ENCODE measurements around the gene PCBD1. TPM values are rescaled to one million over a fixed set of nuclear protein-coding genes. Genes with fewer than 3 reads are reported as not detected.

Gene PCBD1
- total RNA-seq, 1 donor = 7.0 TPM

- no peaks in the 10 kb centered on the region for H3K9me3 ChIP-seq (ENCODE audit: low read depth, low read length)
- peaks cover 3% of the 10 kb centered on the region for H3K4me1 ChIP-seq (ENCODE audit: insufficient read depth, low read length)
- H3K4me3 ChIP-seq (ENCODE audit: low read length) = no peak overlapping the region
- H3K27me3 ChIP-seq (ENCODE audit: insufficient read depth, low read length) = no peaks in the 10 kb centered on the region
These were observed 42.5 kb downstream of the PCBD1 start for GRCh38 chr10:70845816-70846215.

- peaks cover 3% of the 10 kb centered on the region for H3K4me1 ChIP-seq (ENCODE audit: insufficient read depth, low read length)
- H3K9me3 ChIP-seq (ENCODE audit: low read depth, low read length) = no peaks in the 10 kb centered on the region
- no peak overlapping the region for H3K4me3 ChIP-seq (ENCODE audit: low read length)
- no peaks in the 10 kb centered on the region for H3K27me3 ChIP-seq (ENCODE audit: insufficient read depth, low read length)
These were observed 43.1 kb downstream of the PCBD1 start for GRCh38 chr10:70845256-70845655.

GRCh38 chr10:70843776-70844489, 44.4 kb downstream of the PCBD1 start:
- Histone ChIP-seq H3K9me3 (ENCODE audit: low read depth, low read length) (no peaks in the 10 kb centered on the region), H3K4me1 (ENCODE audit: insufficient read depth, low read length) (peaks cover 3% of the 10 kb centered on the region), H3K27me3 (ENCODE audit: insufficient read depth, low read length) (no peaks in the 10 kb centered on the region), H3K4me3 (ENCODE audit: low read length) (no peak overlapping the region)

GRCh38 chr10:70843333-70843732, 45.0 kb downstream of the PCBD1 start:
- H3K4me3 ChIP-seq (ENCODE audit: low read length) = no peak overlapping the region
- H3K4me1 ChIP-seq (ENCODE audit: insufficient read depth, low read length) = peaks cover 3% of the 10 kb centered on the region
- H3K27me3 ChIP-seq (ENCODE audit: insufficient read depth, low read length) = no peaks in the 10 kb centered on the region
- H3K9me3 ChIP-seq (ENCODE audit: low read depth, low read length) = no peaks in the 10 kb centered on the region

GRCh38 chr10:70840836-70841235, 47.5 kb downstream of the PCBD1 start:
- peaks cover 3% of the 10 kb centered on the region for H3K4me1 ChIP-seq (ENCODE audit: insufficient read depth, low read length)
- H3K9me3 ChIP-seq (ENCODE audit: low read depth, low read length) = no peaks in the 10 kb centered on the region
- no peaks in the 10 kb centered on the region for H3K27me3 ChIP-seq (ENCODE audit: insufficient read depth, low read length)
- H3K4me3 ChIP-seq (ENCODE audit: low read length) = no peak overlapping the region

- H3K4me1 ChIP-seq (ENCODE audit: insufficient read depth, low read length) = peaks cover 23% of the 10 kb centered on the region
- no peak overlapping the region for H3K4me3 ChIP-seq (ENCODE audit: low read length)
- H3K9me3 ChIP-seq (ENCODE audit: low read depth, low read length) = no peaks in the 10 kb centered on the region
- no peaks in the 10 kb centered on the region for H3K27me3 ChIP-seq (ENCODE audit: insufficient read depth, low read length)
These were observed 50.0 kb downstream of the PCBD1 start for GRCh38 chr10:70838270-70838805.

GRCh38 chr10:70837660-70838059, 50.7 kb downstream of the PCBD1 start:
- peaks cover 30% of the 10 kb centered on the region for H3K4me1 ChIP-seq (ENCODE audit: insufficient read depth, low read length)
- no peaks in the 10 kb centered on the region for H3K27me3 ChIP-seq (ENCODE audit: insufficient read depth, low read length)
- no peak overlapping the region for H3K4me3 ChIP-seq (ENCODE audit: low read length)
- no peaks in the 10 kb centered on the region for H3K9me3 ChIP-seq (ENCODE audit: low read depth, low read length)

GRCh38 chr10:70836319-70836718, 52.0 kb downstream of the PCBD1 start:
- no peaks in the 10 kb centered on the region for H3K9me3 ChIP-seq (ENCODE audit: low read depth, low read length)
- no peak overlapping the region for H3K4me3 ChIP-seq (ENCODE audit: low read length)
- H3K4me1 ChIP-seq (ENCODE audit: insufficient read depth, low read length) = peaks cover 31% of the 10 kb centered on the region
- no peaks in the 10 kb centered on the region for H3K27me3 ChIP-seq (ENCODE audit: insufficient read depth, low read length)

- Histone ChIP-seq H3K4me3 (ENCODE audit: low read length) (no peak overlapping the region), H3K4me1 (ENCODE audit: insufficient read depth, low read length) (peaks cover 28% of the 10 kb centered on the region), H3K9me3 (ENCODE audit: low read depth, low read length) (no peaks in the 10 kb centered on the region), H3K27me3 (ENCODE audit: insufficient read depth, low read length) (no peaks in the 10 kb centered on the region)
These were observed 53.8 kb downstream of the PCBD1 start for GRCh38 chr10:70834441-70835151.

- Histone ChIP-seq H3K27me3 (ENCODE audit: insufficient read depth, low read length) (no peaks in the 10 kb centered on the region), H3K9me3 (ENCODE audit: low read depth, low read length) (no peaks in the 10 kb centered on the region), H3K4me1 (ENCODE audit: insufficient read depth, low read length) (peaks cover 28% of the 10 kb centered on the region), H3K4me3 (ENCODE audit: low read length) (no peak overlapping the region)
These were observed 54.3 kb downstream of the PCBD1 start for GRCh38 chr10:70834021-70834420.

GRCh38 chr10:70833601-70834000, 54.8 kb downstream of the PCBD1 start:
- peaks cover 28% of the 10 kb centered on the region for H3K4me1 ChIP-seq (ENCODE audit: insufficient read depth, low read length)
- no peak overlapping the region for H3K4me3 ChIP-seq (ENCODE audit: low read length)
- H3K27me3 ChIP-seq (ENCODE audit: insufficient read depth, low read length) = no peaks in the 10 kb centered on the region
- H3K9me3 ChIP-seq (ENCODE audit: low read depth, low read length) = no peaks in the 10 kb centered on the region

Other genes with a start within 250 kb of the PCBD1 start
- gene ADAMTS14, start 216.1 kb downstream of the PCBD1 start, total RNA-seq = not detected
- gene TBATA, start 103.2 kb downstream of the PCBD1 start, total RNA-seq = not detected
- gene SGPL1, start 72.6 kb downstream of the PCBD1 start, total RNA-seq = 25.6 TPM